Stimulated activated CD8-positive, alpha-beta memory T cell treated with anti-CD3 and anti-CD28 coated beads, Interleukin-15, amount 100 ng/mL, for 4 hours (primary cell): ENCODE data around the gene MCF2.

Experiments
- DNase-seq, 2 donors: peaks; one replicate each; pipeline ENCODE4 v3.0.0-alpha.2; 2020; ENCODE audit warnings: low read depth in 2 of 2

Gene MCF2

DNA sequence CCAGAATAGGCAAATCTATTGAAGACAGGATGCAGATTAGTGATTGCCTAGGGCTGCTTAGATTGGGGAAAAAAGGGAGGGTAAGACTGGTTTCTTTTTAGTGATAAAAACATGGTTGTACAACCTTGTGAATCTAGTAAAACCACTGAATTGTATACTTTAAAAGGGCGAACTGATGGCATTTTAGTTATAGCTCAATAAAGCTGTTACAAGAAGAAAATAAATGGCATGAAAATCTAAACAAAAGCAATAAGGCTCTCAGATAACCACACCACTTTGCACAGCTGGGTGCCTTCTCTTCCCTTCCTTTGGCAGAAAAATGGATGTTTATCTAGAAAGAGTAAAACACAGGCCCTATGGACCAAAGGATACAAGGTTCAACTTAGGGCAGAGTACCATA lies 107.9 kb downstream of the MCF2 start:
- no peak for DNase-seq

DNA sequence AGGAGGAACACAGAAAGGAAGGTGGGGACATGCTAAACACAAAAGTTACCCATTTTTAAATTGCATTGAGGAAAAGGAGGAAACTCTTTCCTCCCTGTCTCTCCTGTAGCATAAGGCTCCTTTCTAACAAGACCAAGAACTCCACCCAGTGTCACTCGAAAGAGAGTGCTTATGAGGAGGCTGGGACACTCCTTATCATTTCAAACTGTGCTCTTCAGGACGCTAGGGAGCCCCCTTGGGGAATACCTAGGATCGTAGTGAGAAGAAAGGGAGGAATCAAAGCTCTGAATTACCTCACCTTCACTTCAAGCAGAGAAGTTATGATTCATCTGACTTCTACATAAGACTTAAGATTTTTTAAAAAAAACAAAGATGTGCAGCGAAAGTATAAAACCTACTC lies 111.9 kb downstream of the MCF2 start:
- no peak for DNase-seq

DNA sequence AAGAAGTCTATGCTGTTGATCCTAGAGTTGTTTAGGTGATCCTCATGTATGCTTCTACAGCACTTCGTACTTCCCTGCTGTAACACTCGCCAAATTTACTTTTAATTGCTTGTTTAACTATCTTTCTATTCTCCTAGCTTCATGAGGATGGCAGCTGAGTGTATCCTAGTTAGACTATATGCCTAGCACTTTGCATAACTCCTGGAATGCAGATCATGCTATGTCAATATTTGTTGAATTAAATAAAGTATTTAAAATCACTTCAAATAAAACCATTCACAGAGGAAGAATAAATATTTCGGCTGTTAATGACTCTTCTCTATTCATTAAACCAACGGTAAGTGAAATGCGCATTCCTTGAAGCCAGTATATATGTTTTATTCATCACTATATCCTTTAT lies 122.4 kb downstream of the MCF2 start:
- no peak for DNase-seq

DNA sequence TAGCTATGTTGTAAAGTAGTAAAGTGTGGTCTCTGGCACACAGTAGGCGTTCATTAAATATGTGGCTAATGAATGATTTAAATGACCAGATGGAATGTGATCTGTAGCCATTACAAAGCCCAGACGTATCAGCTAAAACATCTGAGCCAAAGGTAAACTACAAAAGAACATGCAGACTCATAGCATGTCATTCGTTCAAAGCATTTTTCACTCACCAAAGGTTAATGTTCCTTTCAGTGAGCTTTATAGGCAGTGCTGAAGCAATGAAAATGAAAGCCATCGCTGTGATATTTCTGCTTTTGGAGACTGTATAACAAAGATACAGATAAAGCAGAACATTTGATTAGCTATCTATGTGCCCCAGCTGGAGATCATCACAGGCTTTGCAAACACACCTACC lies 126.9 kb downstream of the MCF2 start:
- no peak for DNase-seq

DNA sequence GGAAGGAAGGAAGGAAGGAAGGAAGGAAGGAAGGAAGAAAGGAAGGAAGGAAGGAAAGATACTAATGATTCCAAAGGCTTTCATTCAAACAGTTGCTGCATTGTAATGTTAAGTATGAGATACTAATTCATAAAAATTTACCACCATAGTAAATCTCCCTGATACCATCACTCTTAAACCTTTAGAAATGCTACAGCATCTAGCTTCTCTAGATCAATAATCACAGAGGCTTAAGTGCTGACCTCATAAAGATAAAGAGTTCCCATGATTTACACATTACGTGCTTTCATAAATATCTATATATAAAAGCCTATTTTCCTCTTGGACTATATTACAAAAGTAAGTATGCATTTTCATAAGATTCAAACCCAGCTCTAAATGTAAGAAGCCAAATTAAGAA lies 141.0 kb downstream of the MCF2 start:
- DNase-seq: no peak

DNA sequence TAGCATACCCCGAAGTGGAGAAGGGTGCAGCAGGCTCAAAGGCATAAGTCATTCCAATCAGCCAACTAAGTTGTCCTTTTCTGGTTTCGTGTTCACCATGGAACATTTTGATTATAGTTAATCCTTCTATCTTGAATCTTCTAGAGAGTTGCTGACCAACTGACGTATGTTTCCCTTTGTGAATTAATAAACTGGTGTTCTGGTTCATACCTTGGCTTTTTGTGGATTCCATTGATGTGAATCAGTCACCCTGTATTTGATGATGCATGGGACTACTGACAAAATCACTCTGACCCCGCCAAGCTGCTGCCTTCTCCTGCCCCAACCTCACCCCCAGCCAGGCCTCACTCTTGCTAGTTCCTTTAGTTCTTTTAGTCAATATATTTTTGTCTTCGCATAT lies 144.7 kb downstream of the MCF2 start:
- DNase-seq: no peak

DNA sequence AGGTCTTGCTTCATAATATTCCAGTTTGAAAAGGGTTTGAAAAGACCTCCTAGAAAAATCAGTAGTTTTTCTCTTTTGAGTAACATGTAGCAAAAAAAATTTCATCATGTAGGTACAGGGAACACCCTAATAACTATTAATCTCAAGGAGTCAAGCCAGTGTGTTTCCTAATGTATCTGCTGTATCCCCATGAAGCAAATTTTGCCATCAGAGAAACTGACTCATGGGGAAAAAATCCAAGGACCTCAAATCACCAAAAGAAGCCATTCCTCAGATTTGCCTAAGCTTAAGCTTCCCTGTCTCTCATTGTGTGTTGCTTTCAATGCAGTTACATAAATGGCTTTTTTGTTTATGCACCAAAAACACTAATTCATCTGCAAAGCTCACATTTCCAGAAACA lies 147.7 kb downstream of the MCF2 start:
- no peak for DNase-seq

DNA sequence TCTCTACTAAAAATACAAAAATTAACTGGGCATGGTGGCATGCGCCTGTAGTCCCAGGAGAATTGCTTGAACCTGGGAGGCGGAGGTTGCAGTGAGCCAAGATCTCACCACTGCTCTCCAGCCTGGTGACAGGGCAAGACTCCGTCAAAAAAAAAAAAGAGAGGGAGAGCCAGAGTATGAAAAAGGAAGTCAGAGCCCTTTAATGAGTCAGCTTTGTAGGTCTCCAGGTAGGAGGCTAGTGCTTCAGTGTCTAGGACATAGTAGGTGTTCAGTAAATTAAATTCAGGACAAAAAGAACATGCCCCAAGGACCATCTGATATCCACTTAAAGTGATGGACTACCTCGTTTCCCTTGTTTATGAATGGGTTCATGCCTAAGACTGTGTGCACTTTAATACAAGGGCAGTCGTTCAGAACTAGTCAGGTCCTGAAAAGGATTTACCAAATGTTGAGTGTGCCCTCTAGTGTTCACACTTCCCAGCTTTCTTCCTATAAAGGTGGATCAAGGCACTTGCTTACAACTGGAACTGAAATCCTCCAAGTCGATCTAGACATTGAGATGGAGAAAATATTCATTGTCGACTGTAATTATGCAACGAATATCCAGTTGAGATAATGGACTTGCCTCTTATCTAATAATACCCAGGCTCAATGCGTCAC lies 148.5 kb downstream of the MCF2 start:
- no peak for DNase-seq

DNA sequence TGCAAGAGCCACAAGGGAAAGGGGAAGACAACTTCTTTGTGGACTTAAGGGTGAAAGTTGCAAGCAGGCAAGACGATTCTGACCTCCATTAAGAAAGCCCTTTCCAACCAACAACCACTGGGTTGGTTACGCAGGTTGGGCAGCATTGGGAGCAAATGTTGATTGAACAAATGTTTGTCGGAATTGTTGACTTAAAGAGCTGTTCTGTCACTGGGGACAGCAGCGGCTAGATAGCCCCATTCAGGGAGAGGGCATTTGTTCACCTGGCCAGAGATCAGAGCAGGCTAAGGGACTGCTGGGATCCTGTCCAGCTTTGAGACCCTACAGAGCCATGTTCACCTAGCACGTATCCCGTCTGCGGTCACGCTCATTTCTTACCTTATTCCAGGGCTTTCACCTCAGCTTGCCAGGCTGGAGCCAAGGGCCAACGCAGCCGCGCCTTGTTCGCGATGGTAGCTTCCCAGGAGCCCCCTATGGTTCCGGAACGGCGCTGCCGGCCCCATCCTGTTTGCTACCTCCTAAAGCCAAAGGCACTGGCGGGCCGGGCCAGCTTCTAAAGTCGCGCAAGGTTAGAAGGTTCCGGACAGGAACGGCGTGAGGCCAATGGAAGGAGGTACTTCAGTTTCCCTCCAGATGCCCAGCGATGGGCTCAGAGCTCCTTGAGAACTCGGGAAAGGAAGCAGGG lies 152.8 kb downstream of the MCF2 start:
- no peak for DNase-seq

DNA sequence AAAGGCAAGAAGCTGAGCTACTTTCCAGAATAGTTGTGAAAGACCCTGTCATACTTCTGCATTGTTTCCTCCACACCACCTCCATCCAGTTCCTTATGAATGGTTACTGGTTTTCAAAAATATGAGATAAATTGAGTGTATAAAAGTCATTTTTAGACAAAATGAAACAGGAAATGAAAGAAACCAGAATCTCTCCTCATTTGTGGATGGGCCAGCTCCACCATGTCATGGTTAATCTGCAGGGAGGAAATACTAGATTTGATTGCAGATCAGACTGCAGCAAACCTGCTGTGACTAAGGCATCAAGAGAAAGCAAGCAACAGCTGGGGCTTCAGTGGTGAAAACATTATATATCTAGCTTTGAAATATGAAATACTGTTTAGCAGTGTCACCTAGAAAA lies 153.6 kb downstream of the MCF2 start:
- no peak for DNase-seq

DNA sequence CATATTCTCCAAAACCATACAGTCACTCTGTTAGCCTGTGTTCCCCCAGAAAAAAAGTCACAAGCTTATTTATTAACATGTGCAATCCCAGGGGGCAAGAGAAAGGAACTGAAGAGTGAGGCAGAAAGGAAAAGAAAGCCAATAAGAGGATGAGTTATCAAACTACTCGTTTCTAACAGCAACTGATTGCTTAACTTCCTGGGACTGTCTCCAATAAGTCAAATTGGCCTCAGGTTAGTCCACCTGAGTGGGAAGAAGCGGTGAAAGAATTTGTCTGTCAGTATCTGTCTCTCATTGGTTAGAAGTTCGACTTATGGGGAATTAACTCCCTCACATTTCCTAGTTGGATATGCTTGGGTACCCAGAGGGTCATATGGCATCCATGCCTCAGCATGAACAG lies 163.4 kb downstream of the MCF2 start:
- DNase-seq: no peak

DNA sequence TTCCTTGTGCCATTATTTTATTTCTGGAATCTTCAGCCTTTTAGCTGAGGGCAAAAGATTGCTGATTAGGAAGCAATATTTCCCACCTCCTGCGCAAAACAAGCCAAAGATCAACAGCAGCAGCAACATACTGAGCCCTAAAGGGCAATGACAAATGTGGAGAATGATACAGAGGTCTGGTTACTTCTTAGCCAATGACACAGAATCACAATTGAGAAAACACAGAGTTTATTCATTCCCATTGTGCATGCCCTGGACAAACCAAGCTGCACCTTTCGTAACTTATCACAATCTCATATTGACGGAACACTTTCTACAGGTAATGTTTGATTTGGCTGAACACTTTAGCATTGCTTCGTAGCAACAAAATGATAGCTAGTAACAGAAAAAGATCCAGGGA lies 164.0 kb downstream of the MCF2 start:
- DNase-seq: no peak

DNA sequence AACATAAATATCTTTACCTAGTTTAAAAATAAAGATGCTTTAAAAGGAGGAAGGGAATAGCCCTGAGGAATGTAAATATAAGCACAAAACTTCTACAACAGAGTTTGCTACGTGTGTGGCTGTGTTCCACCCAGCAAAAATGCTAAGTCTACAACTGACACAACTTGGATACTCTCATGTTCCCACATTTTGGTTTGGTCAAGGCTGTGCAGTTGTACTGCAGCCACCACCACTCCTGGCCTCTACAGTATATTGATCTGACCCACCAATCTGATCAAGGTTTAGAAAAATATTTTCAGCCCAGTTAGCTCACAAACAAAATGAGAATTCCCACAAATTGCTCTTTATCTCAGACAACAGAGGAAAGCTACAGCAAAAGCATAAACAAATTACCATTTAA lies 165.3 kb downstream of the MCF2 start:
- no peak for DNase-seq

DNA sequence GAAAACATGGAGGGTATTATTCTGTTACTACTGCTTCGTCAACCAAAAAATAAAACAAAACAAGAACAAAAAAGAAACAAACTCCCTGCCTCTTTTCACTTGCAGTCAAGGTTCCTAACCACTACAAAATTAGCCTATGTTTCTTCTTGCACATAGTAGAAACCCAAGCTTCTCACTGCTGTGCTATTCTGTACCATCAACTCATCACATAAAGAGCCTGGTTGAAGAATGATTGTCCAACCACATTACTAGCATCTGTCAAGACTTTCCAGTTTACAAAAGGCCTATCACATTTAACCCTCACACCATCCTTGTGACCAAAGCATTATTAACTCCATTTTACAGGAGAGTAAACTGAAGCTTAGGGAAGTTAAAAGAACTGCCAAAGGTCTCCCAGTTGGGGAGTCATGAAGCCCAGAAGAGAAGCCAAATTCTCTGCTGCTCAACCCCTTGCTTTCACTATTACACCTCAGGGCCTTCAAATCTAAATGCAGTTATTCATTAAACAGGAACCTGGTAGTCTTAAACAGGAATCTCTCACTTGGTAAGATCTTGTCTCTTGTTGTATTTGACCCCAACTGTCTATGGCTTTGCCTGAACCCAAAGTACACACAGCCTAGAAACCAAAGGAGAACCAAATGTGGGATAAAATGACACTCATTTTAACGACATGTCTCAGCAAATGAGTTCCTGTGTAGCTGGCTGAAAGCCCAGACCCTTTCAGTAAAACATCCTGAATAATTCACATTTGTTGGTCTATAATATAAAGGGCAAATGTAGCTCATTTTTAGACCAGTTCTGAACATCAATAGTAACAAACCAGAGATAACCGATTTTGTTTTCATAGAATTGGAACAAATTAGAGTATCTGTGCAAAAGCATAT lies 168.8 kb downstream of the MCF2 start:
- no peak for DNase-seq

DNA sequence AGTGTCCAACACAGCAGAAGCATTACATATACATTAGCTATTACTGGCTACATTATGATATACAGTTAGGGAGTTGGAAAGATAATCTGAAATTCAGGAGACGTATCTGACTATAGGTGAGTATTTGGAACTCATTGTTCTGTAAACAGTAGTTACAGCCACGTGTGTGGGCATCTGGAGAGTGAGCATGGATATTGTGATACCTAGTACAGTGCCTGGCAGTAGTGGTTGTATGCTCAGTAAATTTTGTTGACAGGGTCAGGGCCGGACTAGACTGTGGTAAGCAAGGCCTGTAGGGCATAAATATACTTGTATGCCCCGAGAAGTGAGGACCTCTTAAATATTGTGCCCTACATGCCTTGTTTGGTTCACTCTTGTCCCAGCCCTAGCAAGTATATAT lies 174.5 kb downstream of the MCF2 start:
- no peak for DNase-seq

DNA sequence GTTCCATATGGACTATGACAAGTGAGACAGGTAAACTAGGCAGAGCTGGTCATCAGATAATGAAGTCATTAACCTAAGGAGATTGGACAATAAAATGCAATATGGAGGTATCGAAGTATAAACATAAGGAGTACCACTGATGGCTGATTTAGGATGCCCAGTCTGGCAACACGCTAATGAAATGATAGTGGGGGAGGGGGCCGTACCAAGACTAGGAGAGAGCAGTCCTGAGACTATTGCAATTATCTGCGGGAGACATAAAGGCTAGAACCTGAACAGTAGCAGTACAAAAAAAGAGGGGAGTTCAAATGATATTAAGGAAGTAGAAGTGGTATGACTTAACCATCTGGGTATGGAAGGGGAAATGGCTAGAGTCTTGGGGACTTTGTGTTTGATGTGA lies 175.1 kb downstream of the MCF2 start:
- DNase-seq: no peak
